Psoas muscle (tissue), 8 donors: ENCODE results near the gene MAML3. TPM values are rescaled to one million over a fixed set of nuclear protein-coding genes. Genes with fewer than 3 reads are reported as not detected.

Source experiments
- ATAC-seq, 4 donors: fragments of 200-7000 bp; cut with Tn5 transposase; one replicate each; pipeline ENCODE4 v1.9.1; 2020; ENCODE audit warnings: moderate library complexity in 3 of 4, mild to moderate bottlenecking in 2 of 4
- DNase-seq, 2 donors: peaks; one replicate each; pipeline ENCODE4 v3.0.0-alpha.2; 2020
- H3K27ac ChIP-seq: fragments of 200-600 bp; one replicate; pipeline ENCODE4 v1.8.0; 2022
- H3K27me3 ChIP-seq, 3 donors: fragments of 200-600 bp in 1 of 3; one replicate each; pipeline versions ENCODE4 v1.6.1 to v1.8.0; 2013 to 2022; ENCODE audit warnings: low read length in 2 of 3, mild to moderate bottlenecking in 2 of 3, moderate library complexity in 1 of 3; ENCODE audit not compliant: insufficient read depth in 3 of 3
- H3K36me3 ChIP-seq, 2 donors: fragments of 200-600 bp in 1 of 2; one replicate each; pipeline versions ENCODE4 v1.6.1 to v1.8.0; 2013 to 2022; ENCODE audit warnings: low read depth in 1 of 2, mild to moderate bottlenecking in 1 of 2, moderate library complexity in 1 of 2; ENCODE audit not compliant: insufficient read depth in 1 of 2
- H3K4me1 ChIP-seq: fragments of 200-600 bp; one replicate; pipeline ENCODE4 v1.8.0; 2022
- H3K4me3 ChIP-seq: fragments of 200-600 bp; one replicate; pipeline ENCODE4 v1.8.0; 2022; ENCODE audit warnings: mild to moderate bottlenecking
- H3K9me3 ChIP-seq: fragments of 200-600 bp; one replicate; pipeline ENCODE4 v1.8.0; 2022
- CTCF ChIP-seq: fragments of 200-600 bp; IDR thresholded peaks from one replicate; pipeline ENCODE4 v1.8.0; 2022; ENCODE audit warnings: antibody characterized with exemption
- WGBS, 3 donors: extraction: QIAGEN DNeasy Blood & Tissue Kit; methylation state at CpG; one replicate each; pipeline versions ENCODE4 v1.1.6 to v1.1.7; 2013; 5-methylcytosine and 5-hydroxymethylcytosine counted together
- intact Hi-C, 2 donors: fragments of 100-400 bp; cut with DNase I; formaldehyde crosslinking; loops; one replicate each; pipeline versions ENCODE4 v1.11.0 to v1.14.2; 2022
- polyA plus RNA-seq, 3 donors: library from polyadenylated mRNA; stranded (reverse); fragments of 200-250 nt; gene quantifications; one replicate each; pipeline ENCODE4 v1.2.3, GENCODE V29; 2013
- total RNA-seq, 4 donors: library from RNA; stranded (reverse); fragmentation: NEBNext Ultra II Directional in 2 of 4; extraction: Animal tissue kit (Norgen Biotek cat#: 25700) in 2 of 4; gene quantifications; one replicate each; pipeline versions ENCODE4 v1.2.1 to v1.2.4, GENCODE V29; 2021 to 2023
- donor health status: healthy with polysubstance abuse.
- donor health status: DM: no; HTN: no; CAD: no; lungs with moderate emphysema.
- donor health status: Bipolar disorder and iron deficiency.
- donor health status: healthy.
- donor health status: DM: yes; HTN: yes; CAD: no.
- donor health status: DM: no; HTN: no; CAD: no.
- donor health status: DM: no; HTN: no; CAD: no.
- donor health status: DM: yes; HTN: yes; CAD: no.

The MAML3 gene
- total and polyA plus RNA-seq, 7 donors, result 0.43 to 2.7 (median 0.74) TPM

- no peak for DNase-seq
- TF ChIP-seq CTCF, result no peak
- Histone ChIP-seq H3K27me3 (no peaks in the 10 kb centered on the region), H3K9me3 (no peaks in the 10 kb centered on the region), H3K4me1 (peaks cover 52% of the 10 kb centered on the region), H3K36me3 (no peaks in the 10 kb centered on the region), H3K4me3 (no peak overlapping the region), H3K27ac (peak overlapping the region; percentile 80)
- intact Hi-C loops, result loop anchor here (5.0 to 10.0 kb wide), 4 partner anchors 186 to 416 kb away; partner anchors contain the start of gene MAML3 (in 2 of the 2)
- ATAC-seq, result no peak
- 86 to 95% (median 90%) methylated on average over 2 of the region's 2 CpGs for WGBS, 3 donors
Observed at GRCh38 chr4:139736661-139737060, 417.3 kb downstream of the MAML3 start.

GRCh38 chr4:139736274-139736660 lies 417.7 kb downstream of the MAML3 start:
- H3K36me3 ChIP-seq, result no peaks in the 10 kb centered on the region
- H3K27me3 ChIP-seq, result no peaks in the 10 kb centered on the region
- H3K4me1 ChIP-seq, result peaks cover 50% of the 10 kb centered on the region
- whole genome bisulfite sequencing, 3 donors, result 73 to 77% (median 76%) methylated on average over 5 of the region's 5 CpGs
- no peak for DNase-seq
- no peak for ATAC-seq
- intact Hi-C loops, result loop anchor here (5.0 to 10.0 kb wide), 4 partner anchors 186 to 416 kb away; partner anchors contain the start of gene MAML3 (in 2 of the 2)
- no peak for TF ChIP-seq CTCF
- H3K9me3 ChIP-seq, result no peaks in the 10 kb centered on the region
- peak overlapping the region; percentile 80 for H3K27ac ChIP-seq
- no peak overlapping the region for H3K4me3 ChIP-seq

GRCh38 chr4:139735381-139736273 lies 418.4 kb downstream of the MAML3 start:
- no peak for TF ChIP-seq CTCF
- WGBS, 3 donors, result 15 to 27% (median 20%) methylated on average over 57 to 59 of the region's 59 CpGs
- peak overlapping the region; percentile 80 for H3K27ac ChIP-seq
- DNase-seq (peak; percentile 38 to 60), ATAC-seq (peak in 3 of 4 donors; percentile 3 to 5 (median 3))
- peak overlapping the region; percentile 68 for H3K4me3 ChIP-seq
- H3K36me3 ChIP-seq, result no peaks in the 10 kb centered on the region
- H3K27me3 ChIP-seq, result no peaks in the 10 kb centered on the region
- H3K9me3 ChIP-seq, result no peaks in the 10 kb centered on the region
- intact Hi-C loops, result loop anchor here (2.0 to 10.0 kb wide), 5 partner anchors 187 to 517 kb away; partner anchors contain the start of gene MAML3 (in 2 of the 2)
- H3K4me1 ChIP-seq, result peaks cover 44% of the 10 kb centered on the region

- peaks cover 39% of the 10 kb centered on the region for H3K4me1 ChIP-seq
- peak overlapping the region; percentile 68 for H3K4me3 ChIP-seq
- H3K9me3 ChIP-seq, result no peaks in the 10 kb centered on the region
- H3K27ac ChIP-seq, result peak overlapping the region; percentile 80
- 0 to 1% (median 1%) methylated on average over 30 to 42 of the region's 42 CpGs for WGBS, 3 donors
- H3K36me3 ChIP-seq, result no peaks in the 10 kb centered on the region
- DNase-seq (peak; percentile 87 to 93), ATAC-seq (peak; percentile 93 to 97 (median 94))
- H3K27me3 ChIP-seq, result no peaks in the 10 kb centered on the region
- peak; percentile 89 for TF ChIP-seq CTCF
- intact Hi-C loops, result loop anchor here (2.0 to 10.0 kb wide), 7 partner anchors 82 to 518 kb away; partner anchors contain the start of gene MAML3 (in 2 of the 2)
Observed at GRCh38 chr4:139734875-139735380, 419.1 kb downstream of the MAML3 start.
